ENCODE data around the gene ILRUN.
"Not testable (repeated sequence)": the region's sequence is repeated elsewhere in the genome, so short reads cannot be mapped to it uniquely, and the experiment has no call there.

ILRUN gene

GRCh38 chr6:34664256-34664971 lies 32.2 kb downstream of the ILRUN start:
- DNase-seq (ENCODE audit: low read depth): no peak

DNA sequence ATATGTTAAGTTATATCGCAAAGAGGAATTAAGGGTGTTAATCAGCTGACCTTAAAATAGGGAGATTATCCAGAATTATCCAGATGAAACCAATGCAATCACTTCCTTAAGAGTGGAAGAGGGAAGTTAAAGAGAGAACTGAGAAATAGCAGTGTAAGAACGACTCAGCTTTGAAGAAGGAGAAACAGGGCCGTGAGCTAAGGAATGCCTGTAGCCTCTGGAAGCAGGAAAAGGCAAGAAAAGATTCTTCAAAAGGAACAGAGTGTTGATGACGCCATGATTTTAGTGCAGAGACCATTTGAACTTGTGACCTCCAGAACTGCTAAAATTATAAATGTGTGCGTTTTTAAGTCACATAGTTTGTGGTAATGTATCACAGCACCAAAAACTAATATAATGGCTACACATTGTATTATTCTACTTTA lies 32.7 kb downstream of the ILRUN start:
- no peak for DNase-seq (ENCODE audit: low read depth)

- no peak for DNase-seq (ENCODE audit: low read depth)
Measured at GRCh38 chr6:34663371-34663770, 33.2 kb downstream of the ILRUN start.

- no peak for DNase-seq (ENCODE audit: low read depth)
Measured at GRCh38 chr6:34661357-34661756, 35.2 kb downstream of the ILRUN start.

DNA sequence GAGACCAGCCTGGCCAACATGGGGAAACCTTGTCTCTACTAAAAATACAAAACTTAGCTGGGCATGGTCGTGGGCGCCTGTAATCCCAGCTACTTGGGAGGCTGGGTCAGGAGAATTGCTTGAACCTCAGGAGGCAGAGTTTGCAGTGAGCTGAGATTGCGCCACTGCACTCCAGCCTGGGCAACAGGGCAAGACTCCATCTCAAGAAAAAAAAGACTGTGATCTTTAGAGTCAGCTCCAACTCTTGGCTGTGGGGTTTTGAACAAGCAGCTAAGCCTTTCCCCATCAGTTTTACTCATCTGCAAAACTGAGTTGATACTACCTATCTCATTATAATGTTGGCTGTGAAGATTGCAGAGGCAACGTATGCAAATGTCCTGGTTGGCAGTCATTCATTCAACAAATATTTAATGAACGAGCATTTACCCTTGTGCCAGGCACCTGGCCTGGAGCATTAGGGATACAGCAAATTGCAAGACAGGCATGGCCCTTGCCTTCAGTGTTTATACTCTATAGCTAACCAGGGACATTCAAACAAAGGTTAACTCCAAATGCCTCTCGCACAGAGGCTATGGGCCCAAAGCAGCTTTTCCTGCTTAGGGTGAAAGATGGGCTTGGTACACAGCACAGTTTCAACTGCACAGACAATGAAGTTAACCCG lies 37.8 kb downstream of the ILRUN start:
- no peak for DNase-seq (ENCODE audit: low read depth)

- DNase-seq (ENCODE audit: low read depth): not testable (repeated sequence)
Measured at GRCh38 chr6:34657979-34658480, 38.5 kb downstream of the ILRUN start.

- peak; percentile 82 for DNase-seq (ENCODE audit: low read depth)
Measured at GRCh38 chr6:34657307-34657978, 39.1 kb downstream of the ILRUN start.

- peak; percentile 67 for DNase-seq (ENCODE audit: low read depth)
Measured at GRCh38 chr6:34657037-34657306, 39.6 kb downstream of the ILRUN start.

GRCh38 chr6:34656378-34657036 lies 40.1 kb downstream of the ILRUN start:
- DNase-seq (ENCODE audit: low read depth): no peak

GRCh38 chr6:34655876-34656377 lies 40.6 kb downstream of the ILRUN start:
- not testable (repeated sequence) for DNase-seq (ENCODE audit: low read depth)

GRCh38 chr6:34654061-34654710 lies 42.4 kb downstream of the ILRUN start:
- DNase-seq (ENCODE audit: low read depth): no peak

DNA sequence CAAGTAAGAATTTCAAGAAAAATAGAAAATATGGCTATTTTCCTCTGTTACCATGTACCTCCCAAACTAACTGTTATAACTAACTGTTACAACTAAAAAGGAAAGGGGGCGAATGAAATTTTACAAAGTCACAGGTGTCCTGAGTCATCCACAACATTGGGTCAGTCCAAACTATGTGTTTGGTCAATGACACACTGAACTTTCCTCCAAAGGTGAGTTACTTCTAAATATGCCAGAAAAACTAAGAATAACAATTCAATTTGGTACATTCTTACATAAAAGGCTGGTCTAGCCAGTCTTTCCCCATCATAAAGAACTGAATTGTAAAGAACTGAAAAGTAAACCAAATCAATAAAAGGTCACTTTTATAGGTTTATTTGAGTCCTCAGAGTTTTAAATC lies 44.3 kb downstream of the ILRUN start:
- no peak for DNase-seq (ENCODE audit: low read depth)

DNA sequence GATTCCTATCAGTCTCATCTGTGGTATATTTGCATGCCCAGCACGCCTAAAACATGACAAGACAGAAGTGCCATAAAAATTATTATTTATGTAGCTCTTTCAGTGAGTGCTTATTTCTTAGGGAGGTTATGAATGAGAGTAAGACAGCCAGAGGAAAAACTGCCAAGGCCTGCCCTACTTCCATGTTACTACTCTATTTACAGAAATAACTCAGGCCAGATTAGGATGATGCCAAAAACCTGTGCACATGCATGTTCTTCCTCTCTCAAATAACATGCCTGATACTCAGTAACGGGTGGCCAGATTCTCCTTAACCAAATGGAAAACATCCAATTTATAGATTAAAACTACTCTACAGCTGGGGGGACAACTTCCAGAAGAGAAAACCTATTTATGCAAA lies 45.7 kb downstream of the ILRUN start:
- no peak for DNase-seq (ENCODE audit: low read depth)

- not testable (repeated sequence) for DNase-seq (ENCODE audit: low read depth)
Measured at GRCh38 chr6:34650232-34650631, 46.3 kb downstream of the ILRUN start.

- DNase-seq (ENCODE audit: low read depth): no peak
Measured at GRCh38 chr6:34648806-34649205, 47.8 kb downstream of the ILRUN start.
